ENCODE measurements around the gene NSDHL.

The NSDHL gene

DNA sequence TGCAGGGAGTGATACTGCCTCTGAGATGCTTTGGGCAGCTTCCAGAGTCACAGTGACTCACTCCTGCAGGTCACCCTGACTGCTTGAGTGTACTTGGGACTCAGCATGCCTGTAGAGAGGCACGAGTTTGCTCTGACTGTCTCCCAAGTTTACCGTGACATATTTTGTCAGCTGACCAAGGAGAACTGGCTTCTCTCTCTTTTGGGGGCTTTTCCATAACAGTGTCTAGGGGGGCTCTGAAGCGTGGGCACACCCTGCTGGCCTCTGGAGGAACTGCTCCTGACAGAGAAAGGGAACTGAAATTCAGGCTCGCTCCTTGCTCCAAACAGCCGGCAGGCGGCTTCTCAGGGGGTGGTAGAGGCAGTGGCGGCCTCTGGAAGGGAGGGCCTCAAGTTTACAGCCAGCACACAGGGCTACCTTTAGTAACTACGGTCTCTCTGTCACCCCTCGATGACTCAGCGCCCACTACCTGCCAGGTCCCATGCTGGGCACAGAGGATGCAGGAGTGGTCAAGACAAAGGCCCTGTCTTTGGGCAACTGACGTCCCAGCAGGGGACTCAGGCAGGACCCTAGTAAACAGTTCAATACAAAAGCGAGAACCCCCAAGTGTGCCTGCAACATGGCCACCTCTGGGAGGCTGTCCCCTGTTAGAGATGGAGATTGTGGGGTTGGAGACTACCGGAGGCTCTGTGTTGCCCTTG, 84.8 kb downstream of the NSDHL start:
- no peak for DNase-seq (ENCODE audit: low read depth)

- DNase-seq (ENCODE audit: low read depth) = no peak
Measured at GRCh38 chrX:152917656-152918579, 87.1 kb downstream of the NSDHL start.

DNA sequence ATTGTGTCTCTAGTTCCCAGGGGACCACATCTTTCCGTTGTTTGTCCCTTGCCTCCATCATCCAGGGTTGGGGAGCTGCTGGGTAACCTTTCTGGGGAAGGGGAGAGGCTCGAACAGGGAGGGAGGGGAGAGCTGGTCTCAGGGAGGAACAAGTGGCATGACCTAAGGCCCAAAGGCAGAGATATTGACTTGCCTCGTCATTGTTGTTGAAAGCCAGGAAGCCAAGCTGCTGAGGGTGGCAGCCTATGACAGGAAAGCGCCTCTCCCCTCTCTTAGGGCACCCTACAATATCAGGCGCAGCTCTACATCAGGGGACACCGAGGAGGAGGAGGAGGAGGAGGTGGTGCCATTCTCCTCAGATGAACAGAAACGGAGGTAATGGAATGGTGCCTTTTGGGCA, 87.8 kb downstream of the NSDHL start:
- no peak for DNase-seq (ENCODE audit: low read depth)

Data from activated T-cell treated with anti-CD3 and anti-CD28 coated beads for 1 hour (primary cell).